Measurements from ENCODE around the gene SDK2.

The SDK2 gene

DNA sequence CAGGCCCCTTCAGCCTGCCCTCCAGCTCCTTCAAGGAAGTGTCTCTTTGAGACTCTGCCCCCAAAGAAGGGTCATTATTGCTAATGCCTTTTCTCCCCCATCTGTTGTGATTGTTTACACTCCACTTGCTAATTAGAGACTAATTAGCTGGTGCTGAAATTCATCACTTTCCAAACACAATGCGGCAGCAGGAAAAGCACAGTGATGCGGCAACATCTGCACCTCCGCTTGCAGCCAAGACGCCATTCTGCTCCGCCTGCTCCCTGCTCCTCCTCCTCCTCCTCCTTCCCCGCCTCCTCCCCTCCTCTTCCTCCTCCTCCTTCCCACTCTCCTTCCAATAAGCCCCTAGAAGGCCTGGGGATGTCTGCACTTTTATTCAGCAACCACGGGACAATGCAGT is 110.5 kb downstream of the SDK2 start:
- DNase-seq (ENCODE audit: low read depth): no peak

DNA sequence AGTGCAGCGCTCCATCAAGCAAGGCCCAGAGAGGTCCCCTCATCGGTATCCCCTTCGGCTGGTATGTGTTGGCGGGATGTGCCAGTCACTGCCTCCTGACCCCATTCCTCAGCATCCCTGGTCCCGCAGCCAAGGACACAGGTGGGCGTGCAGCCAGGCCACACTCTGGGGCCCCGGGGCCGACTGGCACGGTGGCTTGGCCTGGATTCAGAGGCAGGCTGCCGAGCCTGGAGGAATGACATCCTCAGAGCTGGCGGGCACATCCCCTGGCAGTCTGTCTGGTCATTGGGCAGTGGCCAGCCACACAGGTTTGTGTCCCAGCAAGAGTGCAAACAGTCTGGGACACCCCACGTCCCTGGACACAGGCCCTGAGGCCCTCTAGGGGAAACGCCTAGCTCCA is 111.1 kb downstream of the SDK2 start:
- no peak for DNase-seq (ENCODE audit: low read depth)

DNA sequence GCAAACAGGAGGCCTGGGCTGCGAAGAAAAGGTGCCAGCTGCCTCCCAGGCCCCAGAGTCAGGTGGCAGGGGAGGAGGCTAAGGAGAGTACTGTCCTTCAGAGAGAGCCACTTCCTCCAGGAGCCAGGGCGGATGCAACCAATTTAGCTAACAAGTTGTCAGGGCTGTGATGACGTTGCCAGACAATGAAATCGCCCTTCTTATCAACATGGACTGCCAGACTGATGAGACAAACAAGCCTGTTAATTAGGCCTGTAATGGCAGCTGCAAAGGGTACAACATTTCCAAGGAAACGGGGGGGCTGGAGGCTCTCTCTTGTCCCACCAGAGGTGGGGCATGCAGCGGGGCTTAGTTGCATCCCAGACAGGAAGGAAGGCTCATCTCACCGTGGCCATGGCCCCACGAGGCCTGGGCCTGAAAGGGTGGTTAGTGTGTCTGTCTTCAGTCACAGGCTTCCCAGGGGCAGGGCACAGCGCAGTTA is 111.8 kb downstream of the SDK2 start:
- DNase-seq (ENCODE audit: low read depth): no peak

DNA sequence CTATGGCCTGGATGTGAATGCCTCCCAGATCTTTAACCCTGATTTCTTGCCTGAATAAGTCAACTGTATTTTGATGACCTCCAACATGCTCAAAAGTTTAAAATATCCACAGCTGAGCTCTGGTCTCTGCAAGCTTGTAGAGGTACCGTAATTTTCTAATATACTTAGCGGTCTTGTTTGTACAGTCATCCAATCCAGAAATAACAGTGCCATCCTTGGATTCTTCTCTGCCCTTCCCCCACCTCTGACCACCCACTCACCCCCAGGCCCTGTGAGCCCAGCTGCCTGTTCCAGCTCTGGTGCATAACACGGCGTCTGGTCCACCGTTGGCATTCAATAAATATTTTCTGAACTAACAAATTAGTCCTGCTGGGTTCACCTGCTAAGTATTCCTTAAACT is 113.1 kb downstream of the SDK2 start:
- DNase-seq (ENCODE audit: low read depth): no peak

DNA sequence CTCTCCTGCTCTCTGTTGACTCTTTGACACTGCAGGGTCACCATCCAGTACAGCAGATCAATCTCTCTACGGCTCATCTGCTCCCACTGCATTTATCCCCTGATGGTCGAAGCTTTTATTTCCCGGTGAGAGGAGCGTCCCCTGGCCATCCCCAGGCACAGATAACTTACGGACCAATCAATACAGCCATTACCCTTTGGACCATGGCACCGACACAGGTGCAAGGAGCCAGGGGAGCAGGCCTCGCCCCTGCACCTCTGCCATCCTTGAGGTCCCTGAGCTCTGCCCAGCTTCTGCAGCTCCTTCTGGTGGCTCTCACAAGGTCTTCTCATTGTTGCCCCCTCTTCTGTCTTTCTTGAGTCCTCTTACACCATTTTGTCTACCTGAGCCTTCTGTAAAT is 115.6 kb downstream of the SDK2 start:
- DNase-seq (ENCODE audit: low read depth): no peak

DNA sequence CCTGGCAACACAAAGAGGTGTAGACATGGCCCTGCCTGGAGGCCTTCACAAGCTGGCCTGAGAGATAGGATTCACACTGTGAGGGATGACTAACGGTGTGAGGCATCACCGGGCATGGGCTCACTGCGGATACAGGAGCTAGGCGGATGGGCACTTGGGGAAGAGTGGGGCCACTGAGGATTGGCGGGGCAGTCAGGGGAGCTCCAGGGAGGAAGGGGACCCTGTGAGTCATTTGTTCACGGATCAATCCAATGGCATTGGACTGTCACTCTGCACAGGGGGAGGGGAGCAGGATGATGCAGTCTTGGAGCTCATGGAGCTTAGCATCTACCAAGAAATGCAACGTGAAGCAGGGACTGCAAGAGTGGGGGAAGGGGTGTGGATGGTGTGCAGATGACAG is 117.3 kb downstream of the SDK2 start:
- DNase-seq (ENCODE audit: low read depth): no peak

DNA sequence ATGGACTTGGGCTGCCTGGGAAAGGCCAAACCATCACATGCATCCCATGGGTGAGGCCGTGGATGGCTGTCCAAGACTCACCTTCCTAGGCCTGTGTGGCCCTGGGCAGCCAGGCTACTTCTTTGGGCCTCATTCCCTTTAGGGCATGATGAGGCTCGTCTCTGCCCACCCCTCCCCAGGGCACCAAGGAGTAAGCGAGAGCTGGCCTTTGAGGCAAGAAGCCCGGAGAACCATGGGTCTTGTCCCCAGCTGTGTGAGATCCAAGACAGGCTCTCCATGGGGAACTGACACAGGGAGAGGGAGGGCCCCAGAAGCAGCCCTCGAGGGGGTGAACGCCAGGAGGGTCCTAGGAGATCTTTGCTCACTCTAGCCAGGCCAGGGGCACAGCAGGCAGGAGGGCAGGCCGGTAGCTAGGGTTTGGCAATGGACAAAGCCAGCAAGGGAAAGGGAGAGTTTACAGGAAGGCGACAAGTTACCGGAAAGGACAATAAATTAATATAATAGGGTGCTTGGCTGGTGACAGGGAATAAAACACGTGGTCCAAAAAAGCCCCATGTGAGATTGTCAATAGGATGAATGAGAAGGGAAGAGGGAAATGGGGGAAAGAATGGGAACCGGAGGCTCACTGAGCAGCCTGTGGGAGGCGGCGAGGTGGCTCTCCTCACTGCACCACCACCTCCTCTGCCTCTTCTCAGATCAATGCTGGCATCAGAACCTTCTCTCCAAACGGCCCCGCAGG is 119.1 kb downstream of the SDK2 start:
- DNase-seq (ENCODE audit: low read depth): no peak

DNA sequence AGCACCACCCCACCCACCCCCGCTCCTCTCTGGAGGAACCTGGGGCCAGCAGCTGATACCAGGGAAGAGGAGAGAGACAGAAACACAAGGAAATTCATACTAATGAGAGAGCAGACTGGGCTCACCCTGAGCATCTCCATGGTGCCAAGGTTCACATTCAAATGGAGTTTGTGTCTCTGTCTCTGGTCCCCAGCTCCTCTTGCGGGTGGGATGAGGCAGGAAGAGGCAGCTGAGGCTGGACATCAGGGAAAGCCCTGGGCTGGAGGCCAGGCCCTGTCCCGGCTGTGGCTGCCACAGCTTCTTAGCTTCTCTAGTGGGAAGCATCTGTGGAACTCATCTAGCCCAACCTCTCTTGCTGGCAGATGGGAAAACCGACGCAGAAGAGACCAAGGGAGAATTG is 121.5 kb downstream of the SDK2 start:
- no peak for DNase-seq (ENCODE audit: low read depth)

DNA sequence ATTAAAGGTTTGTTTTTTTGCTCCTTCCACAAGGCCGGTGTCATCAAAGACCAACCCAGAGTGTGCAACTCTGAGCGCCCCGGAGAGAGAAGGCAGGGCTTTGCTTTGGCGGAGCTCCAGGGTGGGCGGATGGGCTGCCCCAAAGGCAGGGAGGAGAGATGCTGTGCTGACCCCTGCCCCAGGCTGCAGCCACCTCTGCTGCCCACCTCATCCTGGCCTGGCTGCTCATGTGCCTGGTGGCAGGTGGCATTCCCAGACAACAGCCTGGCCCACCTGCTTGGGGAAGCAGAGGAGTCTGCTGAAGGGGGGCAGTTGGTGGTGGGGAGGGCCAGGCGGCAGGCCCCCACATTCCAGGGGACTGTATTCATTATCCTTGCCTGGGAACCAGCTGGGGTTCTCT is 122.1 kb downstream of the SDK2 start:
- no peak for DNase-seq (ENCODE audit: low read depth)

DNA sequence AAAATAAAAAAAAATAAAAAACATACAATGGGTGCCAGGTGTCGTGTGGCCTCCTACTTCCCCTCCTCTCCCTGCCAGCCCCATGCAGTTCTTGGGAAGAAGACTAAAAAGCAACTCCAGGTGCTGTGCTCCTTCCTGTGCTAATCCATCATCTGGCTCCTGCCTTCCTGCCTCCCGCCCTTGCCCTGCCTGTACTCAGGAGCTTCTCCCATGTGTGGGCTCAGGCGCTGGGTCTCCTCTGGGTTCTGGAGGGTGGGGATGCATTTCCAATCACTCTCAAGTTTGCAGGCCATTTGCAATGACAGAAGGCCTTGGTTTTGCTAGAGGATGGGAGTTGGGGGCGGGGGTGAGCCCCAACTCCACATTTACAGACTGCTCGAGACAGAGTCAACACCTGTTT is 122.9 kb downstream of the SDK2 start:
- no peak for DNase-seq (ENCODE audit: low read depth)

DNA sequence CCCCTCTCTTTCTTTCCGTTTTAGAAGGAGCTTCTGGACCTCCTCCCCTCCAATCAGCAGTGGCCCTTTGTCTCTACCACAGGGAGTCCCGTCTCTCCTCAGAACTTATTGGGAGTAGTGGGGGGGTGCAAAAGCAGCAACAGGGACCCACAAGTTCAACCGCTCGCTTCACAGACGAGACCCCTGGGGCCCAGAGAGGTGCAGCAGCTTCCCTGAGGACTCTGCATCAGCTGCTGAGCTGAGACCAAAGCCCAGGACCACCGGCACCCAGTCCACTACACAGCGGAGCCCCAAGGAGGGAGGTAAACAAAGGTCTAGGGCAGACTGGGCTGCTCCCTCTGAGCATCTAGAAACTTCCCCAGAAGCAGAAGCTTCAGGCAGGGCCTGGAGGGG is 123.9 kb downstream of the SDK2 start:
- no peak for DNase-seq (ENCODE audit: low read depth)

DNA sequence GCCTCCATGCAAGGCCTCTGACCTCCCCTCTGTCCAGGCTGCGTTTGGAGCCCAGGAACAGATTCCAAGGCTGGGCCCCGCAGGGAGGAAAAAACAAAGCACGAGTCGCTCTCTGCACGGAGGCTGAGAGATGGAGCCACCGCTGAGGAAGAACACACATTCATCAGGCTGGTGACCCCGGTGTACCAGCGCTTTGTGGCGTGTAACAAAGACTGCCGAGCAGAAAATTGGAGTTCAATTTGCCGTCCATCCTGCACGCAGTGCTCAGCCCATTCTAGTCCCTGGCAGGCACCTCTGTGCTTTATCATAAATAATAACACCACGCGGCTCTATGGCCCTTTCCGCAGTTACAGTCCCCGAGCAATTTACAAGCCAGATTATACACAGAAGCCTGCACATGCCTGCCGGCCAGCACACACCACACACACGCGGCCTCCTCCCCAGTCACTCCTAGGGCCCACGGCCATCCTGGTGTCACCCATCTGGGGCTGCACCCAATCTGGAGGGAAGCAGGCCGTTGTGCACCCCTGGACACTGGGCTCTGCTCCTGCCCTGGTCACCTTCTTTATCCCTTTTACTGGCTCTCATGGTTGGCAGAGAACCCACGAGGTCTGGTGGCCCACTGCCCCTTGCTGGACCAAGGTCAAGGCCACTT is 124.4 kb downstream of the SDK2 start:
- DNase-seq (ENCODE audit: low read depth): no peak

DNA sequence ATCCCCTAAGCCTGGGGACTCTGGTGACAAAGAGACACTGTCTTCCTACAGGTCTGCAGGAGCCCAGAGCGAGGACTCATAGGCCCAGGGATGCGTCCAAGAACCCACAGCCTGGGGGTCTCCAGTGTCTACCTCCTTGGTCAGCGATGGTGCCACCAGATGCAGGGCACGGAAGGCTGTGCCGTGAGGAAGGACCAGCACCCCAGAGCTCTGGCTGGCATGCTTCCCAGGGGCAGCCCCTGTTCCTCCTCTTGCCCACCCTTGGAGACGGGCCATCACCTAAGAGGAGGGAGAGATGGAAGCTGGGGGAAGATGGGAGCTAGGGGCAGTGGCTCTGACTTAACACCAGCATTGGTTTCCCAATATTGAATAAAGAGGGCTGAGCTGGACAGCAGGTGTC is 125.2 kb downstream of the SDK2 start:
- DNase-seq (ENCODE audit: low read depth): no peak

DNA sequence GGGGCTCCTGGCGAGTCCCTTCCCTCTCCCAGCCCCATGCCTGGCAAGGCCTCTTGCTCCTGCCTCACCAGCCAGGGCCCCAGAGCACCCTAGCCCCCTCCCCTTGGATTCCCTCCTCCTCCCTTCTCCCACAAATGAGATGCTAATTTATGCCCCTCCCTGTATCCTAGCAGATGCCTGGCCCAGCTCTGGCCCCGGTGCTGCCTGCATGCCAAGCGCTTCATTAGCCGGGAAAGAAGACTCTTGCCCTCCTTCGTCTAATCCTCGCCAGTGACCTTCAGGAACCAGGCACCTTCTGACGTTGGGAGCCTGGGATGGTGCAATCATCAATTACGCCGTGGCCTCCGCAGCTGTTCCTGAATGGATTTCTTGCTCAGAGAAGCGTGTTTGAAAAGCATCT is 127.8 kb downstream of the SDK2 start:
- no peak for DNase-seq (ENCODE audit: low read depth)

DNA sequence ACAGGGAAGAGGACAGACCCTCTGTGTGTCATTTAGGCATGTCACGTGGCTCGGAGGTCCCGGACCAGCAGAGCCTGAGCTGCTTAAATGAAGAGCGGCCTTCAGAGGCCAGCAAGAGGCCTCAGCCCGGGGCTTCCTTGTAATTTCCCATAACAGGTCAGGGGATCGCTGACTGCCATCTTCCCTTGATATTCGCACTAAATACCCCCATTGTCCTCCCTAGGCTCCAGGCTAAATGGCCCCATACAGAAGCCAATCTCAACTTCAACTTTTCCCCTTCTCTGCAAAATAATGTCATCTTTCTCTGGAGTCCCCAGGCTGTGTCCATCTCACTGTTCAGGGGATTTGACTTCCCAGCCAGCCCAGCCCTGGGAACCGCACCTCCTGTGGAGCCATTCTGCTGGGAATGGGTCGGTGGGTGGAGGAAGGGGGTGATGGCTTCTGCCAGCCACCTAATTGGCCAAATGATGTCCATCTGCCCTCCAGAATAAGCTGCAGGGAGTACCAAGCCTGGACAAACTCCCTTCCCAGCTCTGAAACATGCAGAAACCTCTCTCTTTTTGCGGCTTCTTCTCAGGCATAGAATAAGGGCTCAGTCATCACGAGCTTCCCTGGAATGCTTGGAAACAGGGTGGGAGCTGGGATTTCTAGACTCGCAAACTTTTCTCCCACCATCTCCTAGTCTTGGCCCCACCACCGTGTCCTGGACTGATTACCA is 129.9 kb downstream of the SDK2 start:
- no peak for DNase-seq (ENCODE audit: low read depth)

DNA sequence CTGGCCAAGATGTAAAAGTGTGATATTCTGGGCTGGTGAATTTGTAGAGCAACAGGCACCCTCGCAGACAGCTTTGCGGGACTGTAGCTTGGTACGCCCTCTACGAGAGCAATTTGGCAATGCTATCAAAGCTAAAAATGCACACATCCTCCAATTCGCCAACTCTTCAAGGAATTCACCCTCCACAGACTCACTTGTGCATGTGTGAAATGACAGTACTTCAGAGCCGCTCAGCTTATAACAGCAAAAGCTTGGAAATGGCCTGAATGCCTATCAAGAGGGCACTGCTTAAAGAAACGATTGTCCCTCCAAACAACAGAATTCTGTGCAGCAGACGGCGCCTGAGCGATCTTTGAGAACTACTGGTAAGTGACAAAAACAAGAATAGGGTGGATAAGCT is 130.8 kb downstream of the SDK2 start:
- DNase-seq (ENCODE audit: low read depth): no peak

DNA sequence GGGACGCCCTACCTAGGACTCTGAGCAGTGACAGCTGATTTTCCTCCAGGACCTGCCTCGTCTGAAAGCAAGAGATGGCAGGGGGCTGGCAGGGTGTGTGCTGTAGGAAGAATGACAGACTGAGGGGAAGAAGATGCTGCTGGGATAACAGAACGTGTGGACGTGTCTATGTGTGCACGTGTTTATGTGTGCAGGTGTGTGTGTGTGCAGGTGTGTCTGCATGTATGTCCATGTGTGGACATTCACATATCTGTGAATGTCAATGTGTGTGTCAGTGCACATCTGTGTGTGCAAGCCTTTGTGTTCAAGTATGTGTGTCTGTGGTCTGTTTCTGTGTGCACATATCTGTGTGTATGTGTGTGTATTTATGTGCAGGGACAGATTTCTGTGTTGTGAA is 132.5 kb downstream of the SDK2 start:
- no peak for DNase-seq (ENCODE audit: low read depth)

DNA sequence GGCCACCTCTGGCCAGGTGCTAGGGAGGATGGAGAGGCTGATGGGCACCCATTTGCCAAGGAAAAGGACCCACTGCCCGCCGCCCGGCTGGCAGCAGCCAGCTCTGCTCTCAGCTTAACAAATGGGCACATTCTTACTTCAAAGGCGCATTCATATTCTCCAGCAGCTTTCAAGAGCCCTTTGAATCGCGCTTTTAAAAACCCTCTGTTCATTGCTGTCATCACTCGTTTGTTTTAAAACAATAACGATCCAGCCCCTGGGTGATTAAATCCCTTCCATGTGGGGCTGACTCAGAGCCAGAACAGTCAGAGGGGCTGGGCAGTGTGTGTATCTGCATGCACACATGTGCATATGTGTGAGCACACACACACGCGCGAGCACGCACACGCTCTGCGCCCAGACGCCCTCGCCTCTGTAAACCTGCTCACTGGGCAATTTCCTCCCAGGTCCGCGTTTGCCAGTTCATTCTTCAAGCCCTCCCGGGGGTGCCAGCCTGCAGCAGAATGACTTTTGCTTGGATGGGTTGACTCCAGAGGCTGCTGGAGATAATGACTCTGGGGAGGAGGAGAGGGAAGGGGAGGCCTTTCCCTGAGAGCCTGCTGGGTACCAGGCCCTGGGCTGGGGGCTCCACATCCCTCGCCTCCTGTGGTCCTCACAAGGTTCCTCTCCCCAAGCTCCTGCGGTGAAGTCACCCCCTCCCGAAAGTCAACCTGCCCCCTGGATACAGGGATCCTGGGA is 133.1 kb downstream of the SDK2 start:
- DNase-seq (ENCODE audit: low read depth): no peak

DNA sequence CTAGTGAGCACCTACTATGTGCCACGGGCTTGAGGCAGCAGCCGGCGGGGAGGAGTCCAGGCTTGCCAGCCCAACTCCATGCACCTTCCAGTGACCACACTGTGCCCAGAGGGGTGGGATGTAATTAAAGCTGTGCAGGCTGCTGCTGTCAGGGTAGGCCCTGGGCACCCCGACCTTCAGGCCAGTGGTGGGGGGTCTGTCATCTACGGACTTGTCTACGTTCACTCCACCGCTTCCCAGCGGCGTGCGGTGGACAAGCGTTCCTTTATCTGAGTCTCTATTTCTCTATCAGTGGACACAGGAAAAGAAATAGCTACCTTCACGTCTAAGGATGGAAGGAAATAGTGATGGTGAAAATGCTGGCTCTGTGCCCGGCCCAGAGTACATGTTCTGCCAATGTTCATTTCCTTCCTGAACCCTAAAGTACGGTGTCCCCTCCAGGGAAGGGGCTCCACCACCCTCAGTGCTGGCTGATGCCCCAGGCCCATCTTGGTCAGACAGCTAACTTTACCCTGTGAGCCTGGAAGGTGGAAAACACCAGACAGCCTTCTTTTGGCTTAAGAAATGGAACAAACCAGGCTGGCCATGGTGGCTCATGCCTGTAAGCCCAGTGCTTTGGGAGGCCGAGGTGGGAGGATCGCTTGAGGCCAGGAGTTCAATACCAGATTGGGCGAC is 135.2 kb downstream of the SDK2 start:
- DNase-seq (ENCODE audit: low read depth): no peak

DNA sequence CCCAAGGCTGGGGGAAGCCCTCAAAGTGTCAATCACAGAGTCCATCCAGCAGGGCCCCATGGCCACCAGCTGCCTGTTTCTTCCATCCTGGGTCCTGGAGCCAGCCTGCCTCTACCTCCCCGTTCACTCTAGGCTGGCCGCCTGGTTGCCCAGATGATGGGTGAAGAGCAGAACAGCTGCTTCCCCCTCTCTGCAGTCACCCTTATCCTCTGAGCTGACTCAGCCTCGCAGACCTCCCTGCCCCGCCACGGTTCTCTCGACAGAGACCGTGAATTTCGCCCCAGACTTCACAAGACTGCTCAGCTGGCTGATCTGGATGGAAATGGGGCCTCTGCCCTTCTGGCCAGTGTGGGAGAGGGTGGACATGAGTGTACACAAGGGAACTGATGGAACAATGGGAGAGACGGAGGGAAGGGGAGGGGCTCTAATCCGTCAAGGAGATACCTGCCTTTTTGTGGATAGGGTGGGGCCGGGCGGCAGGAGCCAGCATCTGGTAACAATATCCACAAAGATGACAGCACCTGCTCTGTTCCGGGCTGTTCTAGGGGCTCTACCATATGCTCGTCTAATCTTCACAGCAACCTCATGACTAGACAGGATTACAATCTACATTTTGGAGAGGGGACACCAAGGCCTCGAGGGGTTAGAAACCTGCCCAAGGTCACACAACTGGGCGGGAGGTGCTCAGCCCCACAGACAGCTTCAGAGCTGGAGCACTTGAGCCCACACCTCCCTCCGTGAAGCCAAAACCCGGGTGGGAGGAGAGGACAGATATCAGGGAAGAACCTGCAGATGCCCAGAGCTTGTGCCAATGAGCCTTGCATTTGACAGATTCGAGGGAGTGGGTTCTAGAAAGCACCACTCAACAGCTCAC is 136.0 kb downstream of the SDK2 start:
- DNase-seq (ENCODE audit: low read depth): no peak

Measured in stimulated activated CD8-positive, alpha-beta memory T cell treated with anti-CD3 and anti-CD28 coated beads, Interleukin-12 subunit alpha, Interleukin-12 subunit beta, amount 100 ng/mL, for 1 hour (primary cell).